Measurements from ENCODE around the gene SLC35A1.
A peak's percentile ranks its signal among the peaks of the same experiment; 100 is the strongest.

The SLC35A1 gene

DNA sequence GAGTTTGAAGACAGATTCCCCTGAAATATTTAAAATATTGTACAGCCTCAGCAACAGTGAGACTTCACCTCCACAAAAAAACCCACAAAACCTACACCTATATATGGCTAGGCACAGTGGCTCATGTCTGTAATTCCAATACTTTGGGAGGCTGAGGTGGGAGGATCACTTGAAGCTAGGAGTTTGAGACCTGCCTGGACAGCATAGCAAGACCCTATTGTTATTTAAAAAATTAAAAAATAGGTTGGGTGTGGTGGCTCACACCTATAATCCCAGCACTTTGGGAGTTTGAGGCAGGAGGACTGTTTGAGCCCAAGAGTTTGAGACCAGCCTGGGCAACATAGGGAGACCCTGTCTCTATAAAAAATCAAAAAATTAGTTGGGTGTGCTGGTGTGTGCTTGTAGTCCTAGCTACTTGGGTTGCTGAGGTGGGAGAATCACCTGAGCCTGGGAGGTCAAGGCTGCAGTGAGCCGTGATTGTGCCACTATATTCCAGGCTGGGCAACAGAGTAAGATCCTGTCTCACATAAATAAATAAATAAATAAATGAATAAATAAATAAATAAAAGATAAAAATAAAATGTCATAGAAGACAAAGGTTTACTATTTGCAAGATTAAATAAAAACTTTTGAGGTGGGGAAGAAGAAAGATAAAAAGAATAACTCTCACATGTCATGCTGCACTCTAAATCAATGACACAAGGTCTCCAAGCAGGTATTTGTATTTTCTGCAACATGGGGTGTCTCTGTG is 65.9 kb downstream of the SLC35A1 start (continued):
- TF ChIP-seq, protein P1, sequence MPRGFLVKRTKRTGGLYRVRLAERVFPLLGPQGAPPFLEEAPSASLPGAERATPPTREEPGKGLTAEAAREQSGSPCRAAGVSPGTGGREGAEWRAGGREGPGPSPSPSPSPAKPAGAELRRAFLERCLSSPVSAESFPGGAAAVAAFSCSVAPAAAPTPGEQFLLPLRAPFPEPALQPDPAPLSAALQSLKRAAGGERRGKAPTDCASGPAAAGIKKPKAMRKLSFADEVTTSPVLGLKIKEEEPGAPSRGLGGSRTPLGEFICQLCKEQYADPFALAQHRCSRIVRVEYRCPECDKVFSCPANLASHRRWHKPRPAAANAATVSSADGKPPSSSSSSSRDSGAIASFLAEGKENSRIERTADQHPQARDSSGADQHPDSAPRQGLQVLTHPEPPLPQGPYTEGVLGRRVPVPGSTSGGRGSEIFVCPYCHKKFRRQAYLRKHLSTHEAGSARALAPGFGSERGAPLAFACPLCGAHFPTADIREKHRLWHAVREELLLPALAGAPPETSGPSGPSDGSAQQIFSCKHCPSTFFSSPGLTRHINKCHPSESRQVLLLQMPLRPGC (tag by site-specific recombination; IDR thresholded peaks at IDR 0.05): no peak
- TF ChIP-seq BCL6B (tag by site-specific recombination; IDR thresholded peaks at IDR 0.05) (no peak), ZNF623 (tag by site-specific recombination; IDR thresholded peaks at IDR 0.05) (peak; percentile 51; the same call in 1 of the 2 replicates), ZBTB21 (tag by site-specific recombination; IDR thresholded peaks at IDR 0.05) (no peak), ZNF558 (tag by site-specific recombination; IDR thresholded peaks at IDR 0.05) (no peak), ZXDB (tag by site-specific recombination; IDR thresholded peaks at IDR 0.05) (peak; percentile 44; the same call in 1 of the 2 replicates), ZNF174 (tag by site-specific recombination; IDR thresholded peaks at IDR 0.05) (no peak), GLI2 (tag by site-specific recombination; IDR thresholded peaks at IDR 0.05; ENCODE audit: borderline replicate concordance, low read depth) (no peak), ZNF837 (tag by site-specific recombination; IDR thresholded peaks at IDR 0.05) (no peak), ZFHX2 (tag by site-specific recombination; conservative IDR thresholded peaks at IDR 0.05) (no peak), ZNF423 (tag by site-specific recombination; IDR thresholded peaks at IDR 0.05) (no peak), ZNF221 (tag by site-specific recombination; IDR thresholded peaks at IDR 0.05; ENCODE audit: borderline replicate concordance) (no peak), ZNF2 (tag by site-specific recombination; IDR thresholded peaks at IDR 0.05) (no peak), MZF1 (tag by site-specific recombination; IDR thresholded peaks at IDR 0.05; ENCODE audit: borderline replicate concordance) (no peak), ZNF658 (tag by site-specific recombination; IDR thresholded peaks at IDR 0.05) (no peak), ZNF596 (tag by site-specific recombination; IDR thresholded peaks at IDR 0.05) (no peak), ZNF670 (tag by site-specific recombination; IDR thresholded peaks at IDR 0.05; ENCODE audit: low read depth) (no peak), SP3 (tag by site-specific recombination; IDR thresholded peaks at IDR 0.05) (no peak), ZNF629 (tag by site-specific recombination; IDR thresholded peaks at IDR 0.05) (peak; percentile 27; the same call in 1 of the 2 replicates), ZNF530 (tag by site-specific recombination; IDR thresholded peaks at IDR 0.05; ENCODE audit: low read depth) (no peak)
- TF ChIP-seq, protein P2, sequence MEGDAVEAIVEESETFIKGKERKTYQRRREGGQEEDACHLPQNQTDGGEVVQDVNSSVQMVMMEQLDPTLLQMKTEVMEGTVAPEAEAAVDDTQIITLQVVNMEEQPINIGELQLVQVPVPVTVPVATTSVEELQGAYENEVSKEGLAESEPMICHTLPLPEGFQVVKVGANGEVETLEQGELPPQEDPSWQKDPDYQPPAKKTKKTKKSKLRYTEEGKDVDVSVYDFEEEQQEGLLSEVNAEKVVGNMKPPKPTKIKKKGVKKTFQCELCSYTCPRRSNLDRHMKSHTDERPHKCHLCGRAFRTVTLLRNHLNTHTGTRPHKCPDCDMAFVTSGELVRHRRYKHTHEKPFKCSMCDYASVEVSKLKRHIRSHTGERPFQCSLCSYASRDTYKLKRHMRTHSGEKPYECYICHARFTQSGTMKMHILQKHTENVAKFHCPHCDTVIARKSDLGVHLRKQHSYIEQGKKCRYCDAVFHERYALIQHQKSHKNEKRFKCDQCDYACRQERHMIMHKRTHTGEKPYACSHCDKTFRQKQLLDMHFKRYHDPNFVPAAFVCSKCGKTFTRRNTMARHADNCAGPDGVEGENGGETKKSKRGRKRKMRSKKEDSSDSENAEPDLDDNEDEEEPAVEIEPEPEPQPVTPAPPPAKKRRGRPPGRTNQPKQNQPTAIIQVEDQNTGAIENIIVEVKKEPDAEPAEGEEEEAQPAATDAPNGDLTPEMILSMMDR (tag by site-specific recombination; IDR thresholded peaks at IDR 0.05): no peak
- TF ChIP-seq, protein P3, sequence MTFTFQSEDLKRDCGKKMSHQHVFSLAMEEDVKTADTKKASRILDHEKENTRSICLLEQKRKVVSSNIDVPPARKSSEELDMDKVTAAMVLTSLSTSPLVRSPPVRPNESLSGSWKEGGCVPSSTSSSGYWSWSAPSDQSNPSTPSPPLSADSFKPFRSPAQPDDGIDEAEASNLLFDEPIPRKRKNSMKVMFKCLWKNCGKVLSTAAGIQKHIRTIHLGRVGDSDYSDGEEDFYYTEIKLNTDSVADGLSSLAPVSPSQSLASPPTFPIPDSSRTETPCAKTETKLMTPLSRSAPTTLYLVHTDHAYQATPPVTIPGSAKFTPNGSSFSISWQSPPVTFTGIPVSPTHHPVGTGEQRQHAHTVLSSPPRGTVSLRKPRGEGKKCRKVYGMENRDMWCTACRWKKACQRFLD (tag by site-specific recombination; IDR thresholded peaks at IDR 0.05): no peak
- TF ChIP-seq, protein P4, sequence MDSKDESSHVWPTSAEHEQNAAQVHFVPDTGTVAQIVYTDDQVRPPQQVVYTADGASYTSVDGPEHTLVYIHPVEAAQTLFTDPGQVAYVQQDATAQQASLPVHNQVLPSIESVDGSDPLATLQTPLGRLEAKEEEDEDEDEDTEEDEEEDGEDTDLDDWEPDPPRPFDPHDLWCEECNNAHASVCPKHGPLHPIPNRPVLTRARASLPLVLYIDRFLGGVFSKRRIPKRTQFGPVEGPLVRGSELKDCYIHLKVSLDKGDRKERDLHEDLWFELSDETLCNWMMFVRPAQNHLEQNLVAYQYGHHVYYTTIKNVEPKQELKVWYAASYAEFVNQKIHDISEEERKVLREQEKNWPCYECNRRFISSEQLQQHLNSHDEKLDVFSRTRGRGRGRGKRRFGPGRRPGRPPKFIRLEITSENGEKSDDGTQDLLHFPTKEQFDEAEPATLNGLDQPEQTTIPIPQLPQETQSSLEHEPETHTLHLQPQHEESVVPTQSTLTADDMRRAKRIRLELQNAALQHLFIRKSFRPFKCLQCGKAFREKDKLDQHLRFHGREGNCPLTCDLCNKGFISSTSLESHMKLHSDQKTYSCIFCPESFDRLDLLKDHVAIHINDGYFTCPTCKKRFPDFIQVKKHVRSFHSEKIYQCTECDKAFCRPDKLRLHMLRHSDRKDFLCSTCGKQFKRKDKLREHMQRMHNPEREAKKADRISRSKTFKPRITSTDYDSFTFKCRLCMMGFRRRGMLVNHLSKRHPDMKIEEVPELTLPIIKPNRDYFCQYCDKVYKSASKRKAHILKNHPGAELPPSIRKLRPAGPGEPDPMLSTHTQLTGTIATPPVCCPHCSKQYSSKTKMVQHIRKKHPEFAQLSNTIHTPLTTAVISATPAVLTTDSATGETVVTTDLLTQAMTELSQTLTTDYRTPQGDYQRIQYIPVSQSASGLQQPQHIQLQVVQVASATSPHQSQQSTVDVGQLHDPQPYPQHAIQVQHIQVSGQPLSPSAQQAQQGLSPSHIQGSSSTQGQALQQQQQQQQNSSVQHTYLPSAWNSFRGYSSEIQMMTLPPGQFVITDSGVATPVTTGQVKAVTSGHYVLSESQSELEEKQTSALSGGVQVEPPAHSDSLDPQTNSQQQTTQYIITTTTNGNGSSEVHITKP (tag by site-specific recombination; IDR thresholded peaks at IDR 0.05): no peak
- TF ChIP-seq, protein P5, sequence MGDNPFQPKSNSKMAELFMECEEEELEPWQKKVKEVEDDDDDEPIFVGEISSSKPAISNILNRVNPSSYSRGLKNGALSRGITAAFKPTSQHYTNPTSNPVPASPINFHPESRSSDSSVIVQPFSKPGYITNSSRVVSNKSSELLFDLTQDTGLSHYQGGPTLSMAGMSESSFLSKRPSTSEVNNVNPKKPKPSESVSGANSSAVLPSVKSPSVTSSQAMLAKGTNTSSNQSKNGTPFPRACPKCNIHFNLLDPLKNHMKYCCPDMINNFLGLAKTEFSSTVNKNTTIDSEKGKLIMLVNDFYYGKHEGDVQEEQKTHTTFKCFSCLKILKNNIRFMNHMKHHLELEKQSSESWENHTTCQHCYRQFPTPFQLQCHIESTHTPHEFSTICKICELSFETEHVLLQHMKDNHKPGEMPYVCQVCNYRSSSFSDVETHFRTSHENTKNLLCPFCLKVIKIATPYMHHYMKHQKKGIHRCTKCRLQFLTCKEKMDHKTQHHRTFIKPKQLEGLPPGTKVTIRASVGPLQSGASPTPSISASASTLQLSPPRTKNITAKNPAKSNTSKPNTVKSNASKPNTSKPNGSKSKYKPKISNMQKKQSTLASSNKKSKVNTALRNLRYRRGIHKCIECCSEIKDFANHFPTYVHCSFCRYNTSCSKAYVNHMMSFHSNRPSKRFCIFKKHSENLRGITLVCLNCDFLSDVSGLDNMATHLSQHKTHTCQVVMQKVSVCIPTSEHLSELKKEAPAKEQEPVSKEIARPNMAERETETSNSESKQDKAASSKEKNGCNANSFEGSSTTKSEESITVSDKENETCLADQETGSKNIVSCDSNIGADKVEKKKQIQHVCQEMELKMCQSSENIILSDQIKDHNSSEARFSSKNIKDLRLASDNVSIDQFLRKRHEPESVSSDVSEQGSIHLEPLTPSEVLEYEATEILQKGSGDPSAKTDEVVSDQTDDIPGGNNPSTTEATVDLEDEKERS (tag by site-specific recombination; IDR thresholded peaks at IDR 0.05): no peak
- TF ChIP-seq, protein P6, sequence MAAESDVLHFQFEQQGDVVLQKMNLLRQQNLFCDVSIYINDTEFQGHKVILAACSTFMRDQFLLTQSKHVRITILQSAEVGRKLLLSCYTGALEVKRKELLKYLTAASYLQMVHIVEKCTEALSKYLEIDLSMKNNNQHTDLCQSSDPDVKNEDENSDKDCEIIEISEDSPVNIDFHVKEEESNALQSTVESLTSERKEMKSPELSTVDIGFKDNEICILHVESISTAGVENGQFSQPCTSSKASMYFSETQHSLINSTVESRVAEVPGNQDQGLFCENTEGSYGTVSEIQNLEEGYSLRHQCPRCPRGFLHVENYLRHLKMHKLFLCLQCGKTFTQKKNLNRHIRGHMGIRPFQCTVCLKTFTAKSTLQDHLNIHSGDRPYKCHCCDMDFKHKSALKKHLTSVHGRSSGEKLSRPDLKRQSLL (tag by site-specific recombination; IDR thresholded peaks at IDR 0.05): no peak
